ENCODE measurements around the gene SOWAHB.

DNA sequence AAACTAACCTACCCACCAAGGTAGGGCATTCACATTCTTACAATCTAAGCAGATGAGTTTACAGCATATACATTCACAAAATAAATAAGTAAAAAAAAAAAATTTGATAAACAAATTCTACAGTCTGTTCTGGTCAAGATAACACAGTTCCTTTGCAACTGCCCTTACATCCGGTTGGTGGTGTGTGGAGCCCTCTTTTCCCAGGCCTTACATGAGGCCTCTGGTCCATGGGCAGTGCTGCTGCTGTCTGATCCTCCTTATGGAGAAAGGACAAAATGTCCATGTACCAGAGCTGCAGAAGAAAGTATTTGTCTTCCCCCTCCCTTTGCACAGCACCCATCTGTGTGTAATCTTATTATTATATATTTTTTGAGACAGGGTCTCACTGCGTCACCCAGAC is 49.4 kb upstream of the SOWAHB start:
- TF ChIP-seq, protein P1, sequence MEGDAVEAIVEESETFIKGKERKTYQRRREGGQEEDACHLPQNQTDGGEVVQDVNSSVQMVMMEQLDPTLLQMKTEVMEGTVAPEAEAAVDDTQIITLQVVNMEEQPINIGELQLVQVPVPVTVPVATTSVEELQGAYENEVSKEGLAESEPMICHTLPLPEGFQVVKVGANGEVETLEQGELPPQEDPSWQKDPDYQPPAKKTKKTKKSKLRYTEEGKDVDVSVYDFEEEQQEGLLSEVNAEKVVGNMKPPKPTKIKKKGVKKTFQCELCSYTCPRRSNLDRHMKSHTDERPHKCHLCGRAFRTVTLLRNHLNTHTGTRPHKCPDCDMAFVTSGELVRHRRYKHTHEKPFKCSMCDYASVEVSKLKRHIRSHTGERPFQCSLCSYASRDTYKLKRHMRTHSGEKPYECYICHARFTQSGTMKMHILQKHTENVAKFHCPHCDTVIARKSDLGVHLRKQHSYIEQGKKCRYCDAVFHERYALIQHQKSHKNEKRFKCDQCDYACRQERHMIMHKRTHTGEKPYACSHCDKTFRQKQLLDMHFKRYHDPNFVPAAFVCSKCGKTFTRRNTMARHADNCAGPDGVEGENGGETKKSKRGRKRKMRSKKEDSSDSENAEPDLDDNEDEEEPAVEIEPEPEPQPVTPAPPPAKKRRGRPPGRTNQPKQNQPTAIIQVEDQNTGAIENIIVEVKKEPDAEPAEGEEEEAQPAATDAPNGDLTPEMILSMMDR (IDR thresholded peaks at IDR 0.05; ENCODE audit: poor library complexity) = no peak
- TF ChIP-seq EZH2 (IDR thresholded peaks at IDR 0.05; ENCODE audit: borderline replicate concordance) = no peak
